ENCODE data around the gene DCAF5. TPM values are rescaled to one million over a fixed set of nuclear protein-coding genes. Genes with fewer than 3 reads are reported as not detected.

The DCAF5 gene
- total and polyA plus RNA-seq, 4 donors, result 29.3 to 51.1 (median 39.2) TPM

GRCh38 chr14:69106451-69106850 is 46.5 kb downstream of the DCAF5 start:
- no peak overlapping the region for H3K4me3 ChIP-seq (ENCODE audit: low read depth, low read length)
- 100% methylated on average over 1 of the region's 5 CpGs for WGBS (ENCODE audit: insufficient coverage)
- H3K27ac ChIP-seq (ENCODE audit: low read depth, low read length), result no peak overlapping the region
- no peaks in the 10 kb centered on the region for H3K9me3 ChIP-seq (ENCODE audit: control insufficient read depth, insufficient read depth, low read length)
- DNase-seq (ENCODE audit: low read depth in 4 of 6, low spot score in 6 of 6), result no peak
- peaks cover 6% of the 10 kb centered on the region for H3K36me3 ChIP-seq (ENCODE audit: control insufficient read depth, insufficient read depth, low read length)
- no peaks in the 10 kb centered on the region for H3K4me1 ChIP-seq (ENCODE audit: control insufficient read depth, insufficient read depth, low read length)
- H3K27me3 ChIP-seq (ENCODE audit: control insufficient read depth, insufficient read depth, low read length), result no peaks in the 10 kb centered on the region

GRCh38 chr14:69105326-69105725 is 47.6 kb downstream of the DCAF5 start:
- no peaks in the 10 kb centered on the region for H3K9me3 ChIP-seq (ENCODE audit: control insufficient read depth, insufficient read depth, low read length)
- H3K36me3 ChIP-seq (ENCODE audit: control insufficient read depth, insufficient read depth, low read length), result peaks cover 5% of the 10 kb centered on the region
- no peak for DNase-seq (ENCODE audit: low read depth in 4 of 6, low spot score in 6 of 6)
- no peaks in the 10 kb centered on the region for H3K4me1 ChIP-seq (ENCODE audit: control insufficient read depth, insufficient read depth, low read length)
- WGBS (ENCODE audit: insufficient coverage), result 87% methylated on average over 2 of the region's 2 CpGs
- H3K27ac ChIP-seq (ENCODE audit: low read depth, low read length), result no peak overlapping the region
- H3K27me3 ChIP-seq (ENCODE audit: control insufficient read depth, insufficient read depth, low read length), result no peaks in the 10 kb centered on the region
- no peak overlapping the region for H3K4me3 ChIP-seq (ENCODE audit: low read depth, low read length)

- DNase-seq (ENCODE audit: low read depth in 4 of 6, low spot score in 6 of 6), result peak in 2 of 6 donors; percentile 58 to 65
- Histone ChIP-seq H3K36me3 (ENCODE audit: control insufficient read depth, insufficient read depth, low read length) (peaks cover 4% of the 10 kb centered on the region), H3K9me3 (ENCODE audit: control insufficient read depth, insufficient read depth, low read length) (no peaks in the 10 kb centered on the region), H3K4me1 (ENCODE audit: control insufficient read depth, insufficient read depth, low read length) (no peaks in the 10 kb centered on the region), H3K27ac (ENCODE audit: low read depth, low read length) (no peak overlapping the region), H3K27me3 (ENCODE audit: control insufficient read depth, insufficient read depth, low read length) (no peaks in the 10 kb centered on the region), H3K4me3 (ENCODE audit: low read depth, low read length) (no peak overlapping the region)
- WGBS (ENCODE audit: insufficient coverage), result no CpG with 5 or more reads among the region's 4 CpGs
These were observed 51.5 kb downstream of the DCAF5 start for GRCh38 chr14:69101331-69101826.

GRCh38 chr14:69097974-69098373 is 54.9 kb downstream of the DCAF5 start:
- H3K27me3 ChIP-seq (ENCODE audit: control insufficient read depth, insufficient read depth, low read length), result no peaks in the 10 kb centered on the region
- DNase-seq (ENCODE audit: low read depth in 4 of 6, low spot score in 6 of 6), result no peak
- H3K9me3 ChIP-seq (ENCODE audit: control insufficient read depth, insufficient read depth, low read length), result no peaks in the 10 kb centered on the region
- H3K36me3 ChIP-seq (ENCODE audit: control insufficient read depth, insufficient read depth, low read length), result no peaks in the 10 kb centered on the region
- peaks cover 9% of the 10 kb centered on the region for H3K4me1 ChIP-seq (ENCODE audit: control insufficient read depth, insufficient read depth, low read length)
- no peak overlapping the region for H3K4me3 ChIP-seq (ENCODE audit: low read depth, low read length)
- WGBS (ENCODE audit: insufficient coverage), result 69% methylated on average over 2 of the region's 2 CpGs
- no peak overlapping the region for H3K27ac ChIP-seq (ENCODE audit: low read depth, low read length)

- Histone ChIP-seq H3K4me3 (ENCODE audit: low read depth, low read length) (no peak overlapping the region), H3K27me3 (ENCODE audit: control insufficient read depth, insufficient read depth, low read length) (no peaks in the 10 kb centered on the region), H3K36me3 (ENCODE audit: control insufficient read depth, insufficient read depth, low read length) (no peaks in the 10 kb centered on the region), H3K9me3 (ENCODE audit: control insufficient read depth, insufficient read depth, low read length) (no peaks in the 10 kb centered on the region), H3K27ac (ENCODE audit: low read depth, low read length) (no peak overlapping the region), H3K4me1 (ENCODE audit: control insufficient read depth, insufficient read depth, low read length) (peaks cover 9% of the 10 kb centered on the region)
- DNase-seq (ENCODE audit: low read depth in 4 of 6, low spot score in 6 of 6), result no peak
- 36% methylated on average over 2 of the region's 4 CpGs for WGBS (ENCODE audit: insufficient coverage)
These were observed 56.0 kb downstream of the DCAF5 start for GRCh38 chr14:69096781-69097475.

GRCh38 chr14:69096246-69096645 is 56.7 kb downstream of the DCAF5 start:
- Histone ChIP-seq H3K4me3 (ENCODE audit: low read depth, low read length) (no peak overlapping the region), H3K36me3 (ENCODE audit: control insufficient read depth, insufficient read depth, low read length) (peaks cover 3% of the 10 kb centered on the region), H3K9me3 (ENCODE audit: control insufficient read depth, insufficient read depth, low read length) (no peaks in the 10 kb centered on the region), H3K27ac (ENCODE audit: low read depth, low read length) (no peak overlapping the region), H3K4me1 (ENCODE audit: control insufficient read depth, insufficient read depth, low read length) (peaks cover 12% of the 10 kb centered on the region), H3K27me3 (ENCODE audit: control insufficient read depth, insufficient read depth, low read length) (no peaks in the 10 kb centered on the region)
- 100% methylated on average over 2 of the region's 4 CpGs for WGBS (ENCODE audit: insufficient coverage)
- DNase-seq (ENCODE audit: low read depth in 4 of 6, low spot score in 6 of 6), result peak in 1 of 6 donors; percentile 53

GRCh38 chr14:69094481-69094880 is 58.4 kb downstream of the DCAF5 start:
- H3K27me3 ChIP-seq (ENCODE audit: control insufficient read depth, insufficient read depth, low read length), result no peaks in the 10 kb centered on the region
- whole genome bisulfite sequencing (ENCODE audit: insufficient coverage), result 80% methylated on average over 1 of the region's 1 CpG
- no peaks in the 10 kb centered on the region for H3K9me3 ChIP-seq (ENCODE audit: control insufficient read depth, insufficient read depth, low read length)
- H3K4me1 ChIP-seq (ENCODE audit: control insufficient read depth, insufficient read depth, low read length), result peaks cover 12% of the 10 kb centered on the region
- no peak for DNase-seq (ENCODE audit: low read depth in 4 of 6, low spot score in 6 of 6)
- peaks cover 3% of the 10 kb centered on the region for H3K36me3 ChIP-seq (ENCODE audit: control insufficient read depth, insufficient read depth, low read length)
- peak overlapping the region; percentile 70 for H3K27ac ChIP-seq (ENCODE audit: low read depth, low read length)
- no peak overlapping the region for H3K4me3 ChIP-seq (ENCODE audit: low read depth, low read length)

GRCh38 chr14:69093631-69094421 is 59.1 kb downstream of the DCAF5 start:
- Histone ChIP-seq H3K4me1 (ENCODE audit: control insufficient read depth, insufficient read depth, low read length) (peaks cover 12% of the 10 kb centered on the region), H3K4me3 (ENCODE audit: low read depth, low read length) (no peak overlapping the region), H3K27ac (ENCODE audit: low read depth, low read length) (peak overlapping the region; percentile 70), H3K27me3 (ENCODE audit: control insufficient read depth, insufficient read depth, low read length) (no peaks in the 10 kb centered on the region), H3K36me3 (ENCODE audit: control insufficient read depth, insufficient read depth, low read length) (peaks cover 3% of the 10 kb centered on the region), H3K9me3 (ENCODE audit: control insufficient read depth, insufficient read depth, low read length) (no peaks in the 10 kb centered on the region)
- DNase-seq (ENCODE audit: low read depth in 4 of 6, low spot score in 6 of 6), result peak in 3 of 6 donors; percentile 22 to 76 (median 56)
- no CpG with 5 or more reads among the region's 1 CpG for WGBS (ENCODE audit: insufficient coverage)

GRCh38 chr14:69092840-69093422 is 60.0 kb downstream of the DCAF5 start:
- Histone ChIP-seq H3K4me3 (ENCODE audit: low read depth, low read length) (no peak overlapping the region), H3K36me3 (ENCODE audit: control insufficient read depth, insufficient read depth, low read length) (peaks cover 3% of the 10 kb centered on the region), H3K27me3 (ENCODE audit: control insufficient read depth, insufficient read depth, low read length) (no peaks in the 10 kb centered on the region), H3K4me1 (ENCODE audit: control insufficient read depth, insufficient read depth, low read length) (peaks cover 12% of the 10 kb centered on the region), H3K9me3 (ENCODE audit: control insufficient read depth, insufficient read depth, low read length) (no peaks in the 10 kb centered on the region), H3K27ac (ENCODE audit: low read depth, low read length) (no peak overlapping the region)
- no peak for DNase-seq (ENCODE audit: low read depth in 4 of 6, low spot score in 6 of 6)

Measured in spinal cord (tissue), 10 donors.